NCI-H526 treated with DMSO at 0.1 percent for 48 hours (cell line): ENCODE results near the gene SORCS2.
"Not testable (repeated sequence)": the region's sequence is repeated elsewhere in the genome, so short reads cannot be mapped to it uniquely, and the experiment has no call there.

ENCODE experiments used
- DNase-seq: peaks from one replicate; lab custom pipeline; 2025; lab: John Stamatoyannopoulos, UW

The SORCS2 gene

DNA sequence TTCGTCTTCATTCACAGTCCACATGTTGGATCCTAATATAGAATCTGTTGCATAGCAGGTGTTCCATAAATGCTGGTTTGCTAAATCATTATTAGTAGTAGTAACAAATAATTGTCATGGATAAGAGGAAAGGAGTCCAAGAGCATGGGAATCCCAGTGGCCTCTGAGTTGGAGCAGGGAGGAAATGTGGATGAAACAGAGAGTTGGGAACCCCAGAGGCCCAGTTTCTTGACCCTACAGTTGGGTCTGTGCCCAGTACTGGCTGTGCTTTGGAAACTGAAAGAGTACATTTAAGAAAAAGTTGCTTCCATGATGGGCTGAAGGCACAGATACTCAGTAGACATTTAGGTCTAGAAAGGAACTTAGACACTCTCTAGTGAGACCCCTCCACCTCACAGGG lies 391.8 kb downstream of the SORCS2 start:
- no peak for DNase-seq

GRCh38 chr4:7584606-7585159 lies 392.3 kb downstream of the SORCS2 start:
- no peak for DNase-seq

GRCh38 chr4:7585768-7586167 lies 393.4 kb downstream of the SORCS2 start:
- DNase-seq, result no peak

DNA sequence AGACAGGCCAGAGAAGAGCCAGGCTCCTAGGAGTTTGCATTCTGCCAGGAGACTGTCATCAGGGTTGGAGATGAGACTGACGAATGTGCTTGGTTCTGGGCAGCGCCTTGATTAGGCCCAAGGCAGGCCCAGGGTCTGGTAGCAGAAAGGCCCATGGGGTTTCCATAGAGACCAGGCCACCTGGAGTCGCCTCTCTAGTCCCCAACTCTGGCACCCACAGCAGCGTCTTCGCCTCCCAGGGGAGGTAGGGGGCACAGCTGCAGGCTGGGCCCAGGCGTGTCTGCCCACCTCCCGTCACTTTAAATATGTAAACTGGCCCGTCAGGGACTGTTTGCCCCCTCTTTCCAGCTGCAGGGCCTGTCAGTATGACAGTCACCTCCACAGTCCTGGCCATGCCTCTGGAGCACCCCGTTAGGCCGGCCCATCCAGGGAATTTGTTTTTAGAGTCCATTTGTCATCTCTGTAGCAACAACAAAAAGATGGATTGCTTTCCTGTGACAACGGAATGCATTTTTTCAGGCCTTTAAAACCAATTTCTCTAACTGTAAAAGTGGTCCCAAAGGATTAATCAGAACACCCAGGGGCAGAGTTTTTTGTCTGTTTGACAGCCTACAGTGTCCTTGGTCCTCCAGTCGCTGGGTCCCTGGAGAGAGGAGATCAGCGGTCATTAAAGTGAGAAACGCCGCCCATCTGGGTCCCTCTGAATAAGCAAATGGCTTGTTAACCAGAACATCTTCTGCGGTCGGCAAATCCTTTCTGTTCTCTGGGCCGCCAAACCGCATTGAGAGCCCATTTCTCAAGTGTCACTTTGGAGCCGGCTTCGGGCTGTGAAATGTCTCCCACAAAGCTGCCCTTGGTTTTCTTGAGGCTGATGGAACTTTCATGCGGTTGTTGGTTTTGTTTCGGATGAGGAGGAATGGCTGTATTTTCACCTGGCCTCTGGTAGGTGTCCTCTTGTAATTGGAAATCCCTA lies 395.4 kb downstream of the SORCS2 start:
- no peak for DNase-seq

- no peak for DNase-seq
Measured at GRCh38 chr4:7590189-7590588, 397.9 kb downstream of the SORCS2 start.

DNA sequence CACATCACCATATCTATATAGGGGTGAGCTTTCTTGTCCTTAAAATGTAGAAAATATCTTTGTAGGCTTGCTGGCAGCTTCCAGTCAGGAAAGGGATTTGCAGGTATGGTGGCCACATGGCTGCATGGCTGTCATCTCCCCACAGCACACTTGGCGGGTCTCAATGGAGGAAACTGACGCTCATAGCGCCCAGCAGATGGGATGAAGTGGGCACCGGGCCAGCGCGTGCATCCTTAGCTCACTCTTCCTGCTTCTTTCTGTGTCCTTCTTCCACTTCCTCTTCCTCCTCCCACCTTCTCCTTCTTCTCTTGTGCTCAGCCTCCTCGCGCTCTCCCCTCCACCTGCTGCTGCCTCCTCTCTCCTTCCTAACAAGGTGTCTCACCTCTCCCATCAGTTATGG lies 398.6 kb downstream of the SORCS2 start:
- DNase-seq, result no peak

GRCh38 chr4:7591409-7592053 lies 399.2 kb downstream of the SORCS2 start:
- DNase-seq, result no peak

DNA sequence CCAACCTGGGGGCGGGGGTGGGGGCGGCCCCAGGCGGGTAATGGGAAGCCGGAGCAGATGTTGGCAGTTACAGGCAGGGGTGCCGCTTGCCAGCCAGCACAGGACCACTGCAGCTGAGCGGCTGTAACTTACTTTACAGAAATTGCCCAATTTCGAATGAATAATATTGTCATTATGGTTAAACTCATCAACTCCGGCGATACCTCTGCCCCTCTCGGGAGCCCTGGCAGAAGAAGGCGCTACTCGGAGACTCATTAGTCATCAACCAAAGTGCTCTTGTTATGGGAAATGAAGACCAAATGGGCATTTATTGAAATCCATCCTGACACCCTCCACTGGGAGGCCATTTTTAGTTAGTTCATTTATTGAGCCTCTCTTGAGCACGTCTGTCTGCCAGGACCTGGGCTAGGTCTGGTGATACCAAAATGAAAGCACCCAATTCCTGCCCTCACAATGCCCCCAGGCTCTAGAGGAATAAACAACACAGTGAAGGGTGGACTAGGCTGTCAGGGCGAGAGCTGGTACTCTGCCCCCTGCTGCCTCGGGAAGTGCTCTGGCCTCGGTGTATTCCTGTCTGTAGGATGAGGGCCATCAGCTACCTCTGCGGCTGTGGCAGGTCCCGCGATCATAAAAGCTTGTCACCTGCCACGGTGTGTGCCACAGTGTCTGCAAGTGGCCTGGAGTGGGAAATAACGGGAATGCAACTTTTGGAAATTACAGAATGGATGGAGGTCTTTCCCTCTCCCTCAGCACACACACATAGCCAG lies 401.5 kb downstream of the SORCS2 start:
- DNase-seq, result no peak

DNA sequence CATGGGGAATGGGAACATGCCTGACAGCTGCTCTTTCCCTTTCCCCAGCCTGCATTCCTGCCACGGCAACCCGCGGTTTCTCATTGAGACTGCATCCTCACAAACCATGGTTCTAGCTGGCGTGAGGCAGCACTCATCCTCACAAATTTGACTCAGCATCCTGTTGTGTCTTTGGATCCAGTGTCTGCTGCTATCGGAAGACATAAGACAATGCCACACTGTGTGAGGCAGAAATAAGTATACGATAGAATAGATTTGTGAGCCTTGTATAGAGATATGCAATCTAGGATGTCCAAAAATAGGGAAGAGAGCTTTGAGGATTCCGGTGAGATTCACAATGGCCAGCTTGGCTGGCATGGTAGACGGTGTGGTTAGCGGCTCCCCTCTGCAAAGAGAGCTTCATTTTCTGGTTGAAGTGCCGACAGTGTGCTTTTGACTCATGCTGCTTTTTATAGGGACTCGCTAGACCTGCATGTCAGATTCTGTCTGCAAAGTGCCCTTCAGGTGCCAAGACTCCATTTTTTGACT lies 403.7 kb downstream of the SORCS2 start:
- no peak for DNase-seq

DNA sequence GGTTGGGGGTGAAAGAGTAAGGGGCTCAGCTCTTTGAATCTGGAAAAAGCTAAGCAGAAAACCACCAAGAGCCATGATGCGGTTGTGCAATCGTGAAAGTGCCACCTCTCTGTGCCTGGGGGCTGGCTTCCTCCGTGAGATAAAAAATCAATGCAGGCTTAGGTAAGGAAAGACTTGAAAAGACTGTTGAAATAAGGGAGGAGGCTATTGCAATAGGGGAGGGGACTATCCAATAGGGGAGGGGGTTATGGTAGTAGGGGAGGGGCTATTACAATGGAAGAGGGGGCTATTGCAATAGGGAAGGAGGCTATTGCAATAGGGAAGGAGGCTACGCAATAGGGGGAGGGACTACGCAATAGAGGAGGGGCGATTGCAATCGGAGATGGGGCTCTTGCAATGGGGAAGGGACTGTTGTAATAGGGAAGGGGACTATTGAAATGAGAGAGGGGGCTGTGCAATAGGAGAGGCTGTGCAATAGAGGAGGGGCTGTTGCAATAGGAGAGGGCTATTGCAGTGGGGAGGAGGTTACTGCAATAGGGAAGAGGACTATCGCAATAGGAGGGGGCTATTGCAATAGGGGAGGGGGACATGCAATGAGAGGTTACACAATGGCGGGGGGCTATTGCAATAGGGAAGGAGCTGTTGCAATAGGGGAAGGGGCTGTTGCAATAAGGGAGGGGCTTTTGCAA lies 404.7 kb downstream of the SORCS2 start:
- DNase-seq, result no peak

- DNase-seq, result no peak
Measured at GRCh38 chr4:7598939-7599790, 406.8 kb downstream of the SORCS2 start.

DNA sequence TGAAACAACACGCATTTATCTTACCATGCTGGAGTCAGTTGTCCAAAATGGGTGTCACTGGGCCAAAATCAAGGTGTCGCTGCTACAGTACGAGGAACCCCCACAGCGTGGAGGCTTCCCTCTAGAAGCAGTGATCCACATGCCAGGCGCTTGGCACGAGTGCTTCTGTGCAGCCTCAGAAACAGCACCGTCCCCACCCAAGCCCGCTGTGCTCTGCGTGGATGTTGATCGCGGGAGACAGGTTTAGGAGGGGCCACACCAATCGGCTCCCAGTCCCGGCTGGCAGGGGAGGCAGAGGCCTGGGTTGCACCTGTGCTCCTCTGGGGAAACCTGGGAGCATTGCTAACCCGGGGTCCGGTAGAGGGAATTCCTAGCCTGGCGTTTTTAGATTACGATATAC lies 407.9 kb downstream of the SORCS2 start:
- no peak for DNase-seq

DNA sequence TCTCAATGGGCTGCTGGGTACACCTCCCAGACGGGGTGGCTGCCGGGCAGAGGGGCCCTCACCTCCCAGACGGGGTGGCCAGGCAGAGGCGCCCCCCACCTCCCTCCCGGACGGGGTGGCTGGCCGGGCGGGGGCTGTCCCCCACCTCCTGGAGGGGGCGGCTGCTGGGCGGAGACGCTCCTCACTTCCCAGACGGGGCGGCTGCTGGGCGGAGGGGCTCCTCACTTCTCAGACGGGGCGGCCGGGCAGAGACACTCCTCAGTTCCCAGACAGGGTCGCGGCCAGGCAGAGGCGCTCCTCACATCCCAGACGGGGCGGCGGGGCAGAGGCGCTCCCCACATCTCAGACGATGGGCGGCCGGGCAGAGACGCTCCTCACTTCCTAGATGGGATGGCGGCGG lies 409.8 kb downstream of the SORCS2 start:
- not testable (repeated sequence) for DNase-seq

GRCh38 chr4:7607156-7607910 lies 415.0 kb downstream of the SORCS2 start:
- DNase-seq, result no peak

DNA sequence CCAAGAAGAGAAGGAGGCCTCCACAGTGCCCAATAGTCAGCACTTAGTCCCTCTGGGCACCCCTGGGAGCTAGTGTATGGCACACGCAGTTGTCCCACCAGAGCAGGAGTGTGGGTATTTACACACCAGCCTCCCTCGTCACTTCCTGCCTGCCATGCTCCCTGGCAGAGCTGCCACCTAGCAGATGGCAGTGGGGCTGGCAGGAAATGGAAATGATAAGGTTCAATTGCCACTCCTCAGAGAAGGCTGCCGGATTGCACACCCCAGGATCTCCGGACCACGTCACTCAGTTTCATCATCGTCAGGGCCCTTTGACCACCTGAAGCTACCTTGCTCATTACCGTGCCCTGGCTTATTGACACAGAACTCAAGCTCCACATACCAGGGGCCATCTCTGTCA lies 415.7 kb downstream of the SORCS2 start:
- no peak for DNase-seq

DNA sequence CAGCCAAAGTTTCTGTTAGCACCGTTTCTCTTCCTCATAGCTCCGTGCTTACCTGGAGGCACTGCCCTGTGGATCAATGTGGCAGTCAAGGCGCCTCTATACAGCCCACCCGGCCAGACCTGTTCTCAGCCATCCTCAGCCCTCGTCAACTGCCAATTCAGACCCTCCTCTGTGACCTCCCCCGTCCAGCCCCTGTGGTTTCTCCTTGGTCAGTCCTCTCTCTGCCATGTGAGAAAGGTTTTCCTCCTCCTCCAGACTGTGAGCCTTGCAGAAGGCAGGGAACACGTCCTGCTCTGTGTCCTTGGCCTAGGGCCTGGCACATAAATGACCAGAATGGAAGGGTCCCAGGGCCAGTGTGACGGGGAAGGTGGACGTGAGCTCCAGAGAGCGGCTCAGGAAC lies 417.0 kb downstream of the SORCS2 start:
- DNase-seq, result no peak

DNA sequence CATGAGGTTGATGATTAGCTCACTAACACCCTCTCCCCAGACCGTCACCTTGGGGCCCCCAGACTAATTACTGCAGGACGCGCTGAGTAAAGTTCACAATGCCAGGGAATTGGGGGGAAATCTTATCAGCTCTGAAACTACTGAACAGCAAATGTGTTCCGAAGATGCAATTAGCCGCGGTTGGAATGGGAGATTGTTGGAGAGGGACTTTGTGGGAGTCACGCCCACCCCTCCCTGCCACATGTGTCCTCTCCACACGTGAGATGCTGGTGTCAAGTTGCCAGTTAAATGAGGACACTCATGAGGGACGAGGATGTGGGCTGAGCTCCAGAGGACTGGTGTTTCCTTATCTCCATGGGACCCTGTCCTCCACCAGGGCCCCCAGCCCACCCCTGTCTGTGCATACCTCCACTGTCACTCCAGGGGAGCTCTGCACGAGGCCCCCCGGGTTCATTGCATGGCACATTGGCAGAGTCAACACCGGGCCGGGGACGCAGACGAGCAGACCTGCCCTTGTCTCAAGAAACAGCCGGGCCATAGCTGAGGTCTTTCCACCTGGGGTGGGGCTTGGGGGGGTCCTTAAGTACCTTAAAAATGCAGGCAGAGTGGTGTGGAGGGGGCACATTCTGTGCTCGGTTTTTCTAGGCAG lies 417.8 kb downstream of the SORCS2 start:
- no peak for DNase-seq

GRCh38 chr4:7610841-7611240 lies 418.5 kb downstream of the SORCS2 start:
- DNase-seq, result no peak

DNA sequence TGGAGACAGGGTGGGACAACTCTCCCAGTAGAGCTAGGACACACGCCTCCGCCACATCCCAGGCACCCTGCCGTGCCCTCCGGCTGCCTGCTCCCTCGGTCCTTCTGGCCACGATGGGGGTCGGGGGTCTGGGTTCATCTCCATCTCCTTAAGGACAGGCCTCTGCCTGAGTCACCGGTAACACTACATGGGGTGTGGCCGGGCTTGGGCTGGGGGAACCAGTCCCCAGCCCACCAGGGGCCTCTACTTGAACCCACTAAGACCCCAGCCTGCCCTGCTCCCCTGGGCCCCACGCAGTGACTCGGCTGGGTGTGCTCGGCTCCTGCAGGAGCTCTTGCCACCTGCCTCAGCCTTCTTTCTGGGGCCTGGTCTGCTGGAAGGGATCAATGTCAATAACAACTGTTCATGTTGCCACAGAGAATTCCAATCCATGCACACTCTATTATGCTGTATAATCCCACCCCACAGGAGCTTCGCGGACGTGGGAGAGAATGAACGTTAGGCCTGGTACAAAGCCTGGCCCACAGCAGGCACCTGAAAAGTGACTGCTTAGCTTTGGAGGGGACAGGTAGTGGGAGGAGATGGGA lies 420.1 kb downstream of the SORCS2 start:
- DNase-seq, result no peak
